Measurements from ENCODE around the gene POMT1. TPM values are rescaled to one million over a fixed set of nuclear protein-coding genes. Genes with fewer than 3 reads are reported as not detected.

The POMT1 gene
- total RNA-seq, 1 experiment from 2014 or later: 34.1 TPM

DNA sequence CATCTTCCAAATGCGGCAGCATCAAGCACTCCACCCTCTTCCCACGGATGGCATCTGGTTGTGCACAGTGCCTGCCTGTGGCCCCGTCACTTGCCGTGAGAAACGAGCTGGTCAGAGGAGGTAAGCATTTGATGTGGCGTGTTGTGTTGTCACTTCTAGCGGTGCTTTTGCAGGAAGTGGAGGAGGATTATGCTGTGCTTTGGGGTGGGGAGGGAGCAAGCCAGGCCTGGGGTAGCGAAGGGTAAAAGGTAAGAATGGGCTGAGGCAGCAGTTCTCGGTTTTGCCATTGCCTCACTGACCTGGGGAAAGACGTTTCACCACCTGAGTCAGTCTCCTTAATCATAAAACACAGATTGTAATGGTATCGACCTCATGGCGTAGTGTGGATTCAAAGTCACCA, 2.3 kb upstream of the POMT1 start:
- peak overlapping the region in 2 of 3 experiments; percentile 36 to 85; a peak in 3 of 7 replicates for H3K27ac Mint-ChIP-seq

More for the DNA sequence above, 2.3 kb upstream of the POMT1 start:
- H2BK120ac ChIP-seq (ENCODE audit: low read depth, low read length, poor library complexity, severe bottlenecking): no peak overlapping the region
- H3T11ph ChIP-seq (ENCODE audit: low read length): no peak overlapping the region
- no peak overlapping the region for H2BK5ac ChIP-seq (ENCODE audit: insufficient read length, low read length)
- WGBS (ENCODE audit: extremely low coverage, insufficient read length, low lambda C conversion rate): no CpG with 5 or more reads among the region's 12 CpGs
- H2BK12ac ChIP-seq (ENCODE audit: insufficient read length, low read depth, low read length): no peak overlapping the region
- H3K4me3 Mint-ChIP-seq: no peak overlapping the region
- no peak overlapping the region for H2AK5ac ChIP-seq (ENCODE audit: insufficient read length, low read length)
- H3K27me3 ChIP-seq (ENCODE audit: insufficient read depth, low read length): no peaks in the 10 kb centered on the region
- no peaks in the 10 kb centered on the region for H3K79me2 ChIP-seq (ENCODE audit: insufficient read depth, low read length)
- no peaks in the 10 kb centered on the region for H3K9me3 ChIP-seq (ENCODE audit: control insufficient read depth, low read depth, low read length)
- no peak overlapping the region for H2BK15ac ChIP-seq (ENCODE audit: low read depth, low read length)
- H3K14ac ChIP-seq (ENCODE audit: insufficient read depth, low read length): no peak overlapping the region
- H3K4me1 Mint-ChIP-seq: peaks cover 30 to 43% of the 10 kb centered on the region in 2 experiments
- no peak overlapping the region for H3K4me2 ChIP-seq (ENCODE audit: insufficient read depth, insufficient read length, low read length)
- no peak for DNase-seq
- H4K8ac ChIP-seq (replicated peaks; ENCODE audit: insufficient read length, low read depth, low read length): no peak overlapping the region
- peaks cover 7% of the 10 kb centered on the region for H3K27me3 Mint-ChIP-seq (ENCODE audit: low read depth)
- peaks cover 9% of the 10 kb centered on the region for H3K23me2 ChIP-seq (ENCODE audit: insufficient read length, low read depth, low read length, poor library complexity, severe bottlenecking)
- no peak overlapping the region for H3K18ac ChIP-seq (ENCODE audit: insufficient read length, low read depth, low read length)
- H3K23ac ChIP-seq (ENCODE audit: insufficient read length, low read depth, low read length): no peak overlapping the region
- no peaks in the 10 kb centered on the region for H3K79me1 ChIP-seq (ENCODE audit: insufficient read depth, low read depth, low read length, poor library complexity, severe bottlenecking)
- H3K56ac ChIP-seq (ENCODE audit: insufficient read length, low read depth, low read length): no peak overlapping the region
- H3K9me3 Mint-ChIP-seq: no peaks in the 10 kb centered on the region
- peaks cover 2% of the 10 kb centered on the region for H4K20me1 ChIP-seq (ENCODE audit: control insufficient read depth, insufficient read depth, insufficient read length)
- no peak overlapping the region for H2AFZ ChIP-seq (ENCODE audit: low read length)
- H3K4ac ChIP-seq (ENCODE audit: low read depth, low read length): no peak overlapping the region
- H3K36me3 Mint-ChIP-seq (ENCODE audit: insufficient read depth in 1 of 3, low read depth in 3 of 3): peaks cover 20 to 66% (median 54%) of the 10 kb centered on the region in 3 experiments; a peak in 6 of 7 replicates
- TF ChIP-seq, protein P1, sequence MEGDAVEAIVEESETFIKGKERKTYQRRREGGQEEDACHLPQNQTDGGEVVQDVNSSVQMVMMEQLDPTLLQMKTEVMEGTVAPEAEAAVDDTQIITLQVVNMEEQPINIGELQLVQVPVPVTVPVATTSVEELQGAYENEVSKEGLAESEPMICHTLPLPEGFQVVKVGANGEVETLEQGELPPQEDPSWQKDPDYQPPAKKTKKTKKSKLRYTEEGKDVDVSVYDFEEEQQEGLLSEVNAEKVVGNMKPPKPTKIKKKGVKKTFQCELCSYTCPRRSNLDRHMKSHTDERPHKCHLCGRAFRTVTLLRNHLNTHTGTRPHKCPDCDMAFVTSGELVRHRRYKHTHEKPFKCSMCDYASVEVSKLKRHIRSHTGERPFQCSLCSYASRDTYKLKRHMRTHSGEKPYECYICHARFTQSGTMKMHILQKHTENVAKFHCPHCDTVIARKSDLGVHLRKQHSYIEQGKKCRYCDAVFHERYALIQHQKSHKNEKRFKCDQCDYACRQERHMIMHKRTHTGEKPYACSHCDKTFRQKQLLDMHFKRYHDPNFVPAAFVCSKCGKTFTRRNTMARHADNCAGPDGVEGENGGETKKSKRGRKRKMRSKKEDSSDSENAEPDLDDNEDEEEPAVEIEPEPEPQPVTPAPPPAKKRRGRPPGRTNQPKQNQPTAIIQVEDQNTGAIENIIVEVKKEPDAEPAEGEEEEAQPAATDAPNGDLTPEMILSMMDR (conservative IDR thresholded peaks at IDR 0.05): no peak
- no peak overlapping the region for H4K5ac ChIP-seq (ENCODE audit: insufficient read length, low read depth, low read length)
- H3K27ac ChIP-seq (ENCODE audit: insufficient read length, low read depth, low read length): no peak overlapping the region
- no peaks in the 10 kb centered on the region for H3K4me1 ChIP-seq (ENCODE audit: insufficient read depth, low read length)
- H4K91ac ChIP-seq (ENCODE audit: insufficient read length, low read depth, low read length): no peak overlapping the region
- no peak overlapping the region for H3K9ac ChIP-seq (ENCODE audit: extremely low read depth, insufficient read length, low read length)
- H2BK20ac ChIP-seq (ENCODE audit: low read depth, low read length, poor library complexity, severe bottlenecking): no peak overlapping the region

All from H9 (cell line).